ENCODE measurements around the gene SLC24A1.
"Not testable (repeated sequence)": the region's sequence is repeated elsewhere in the genome, so short reads cannot be mapped to it uniquely, and the experiment has no call there.

- not testable (repeated sequence) for TF ChIP-seq ZNF217 (IDR thresholded peaks at IDR 0.05); CTCF (IDR thresholded peaks at IDR 0.05 in 2 of 3, conservative IDR thresholded peaks at IDR 0.05 in 1 of 3; ENCODE audit: control insufficient read depth in 2 of 3, extremely low read depth in 1 of 3, insufficient read depth in 1 of 3, low read depth in 3 of 3, low read length in 3 of 3); CREB1 (IDR thresholded peaks at IDR 0.05; ENCODE audit: low read depth); STAT3 (IDR thresholded peaks at IDR 0.05; ENCODE audit: low read depth, low read length); NFYB (IDR thresholded peaks at IDR 0.05; ENCODE audit: insufficient read depth, low read depth, low read length); YY1 (IDR thresholded peaks at IDR 0.05; ENCODE audit: low read depth, low read length); RB1 (IDR thresholded peaks at IDR 0.05; ENCODE audit: borderline replicate concordance); POU2F2 (IDR thresholded peaks at IDR 0.05; ENCODE audit: borderline replicate concordance, low read depth, low read length)
Measured at GRCh38 chr15:65615887-65616286, 5.9 kb upstream of the SLC24A1 start.
